Kidney epithelial cell (primary cell): ENCODE results near the gene PCED1A. TPM values are rescaled to one million over a fixed set of nuclear protein-coding genes. Genes with fewer than 3 reads are reported as not detected.
"Not testable (repeated sequence)": the region's sequence is repeated elsewhere in the genome, so short reads cannot be mapped to it uniquely, and the experiment has no call there.

Experiments used
- DNase-seq: peaks from one replicate; pipeline ENCODE4 v3.0.0-alpha.2; 2010; ENCODE audit warnings: low read depth
- H3K27me3 ChIP-seq: 2 replicates; pipeline ENCODE4 v1.6.0; 2011; ENCODE audit warnings: low read length; ENCODE audit not compliant: control insufficient read depth, insufficient read depth
- H3K36me3 ChIP-seq: 2 replicates; pipeline ENCODE4 v1.5.1; 2011; ENCODE audit warnings: low read length; ENCODE audit not compliant: control insufficient read depth, insufficient read depth
- H3K4me3 ChIP-seq: 2 replicates; pipeline ENCODE4 v1.5.1; 2011; ENCODE audit warnings: low read depth, mild to moderate bottlenecking, control low read depth, low read length
- CTCF ChIP-seq: IDR thresholded peaks from 2 replicates; pipeline ENCODE4 v1.5.1; 2011; ENCODE audit warnings: mild to moderate bottlenecking, moderate library complexity, low read length, control low read depth, inconsistent platforms; ENCODE audit not compliant: insufficient read depth, poor library complexity, severe bottlenecking
- total RNA-seq: library from RNA; depleted of rRNA; stranded (reverse); fragments of >200 nt; gene quantifications from 2 replicates; pipeline ENCODE4 v1.2.3, GENCODE V29; 2015

PCED1A gene
- total RNA-seq, 1 donor from 2014 or later, result 30.4 TPM

DNA sequence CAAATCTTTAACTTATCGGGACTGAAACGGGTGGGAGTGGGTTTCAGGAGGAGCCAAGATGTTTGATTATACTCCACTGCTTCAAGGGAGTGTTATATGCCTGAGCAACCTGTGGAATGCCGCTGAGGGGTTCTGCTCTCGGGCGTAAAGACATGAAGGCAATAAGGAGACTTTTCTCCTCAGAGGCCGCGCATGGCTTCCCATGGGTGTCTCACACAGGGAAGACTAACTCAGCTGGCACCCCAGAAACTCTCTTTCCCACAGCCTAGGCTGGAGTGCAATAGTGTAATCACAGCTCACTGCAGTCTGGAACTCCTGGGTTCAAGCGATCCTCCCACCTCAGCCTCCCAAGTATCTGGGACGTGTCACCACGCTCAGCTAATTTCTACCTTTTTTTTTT is 30.8 kb downstream of the PCED1A start:
- no peak for DNase-seq
- Histone ChIP-seq H3K36me3 (no peaks in the 10 kb centered on the region), H3K27me3 (peaks cover 23% of the 10 kb centered on the region), H3K4me3 (no peak overlapping the region)
- no peak for TF ChIP-seq CTCF

- H3K27me3 ChIP-seq, result peaks cover 35% of the 10 kb centered on the region
- not testable (repeated sequence) for H3K36me3 ChIP-seq, DNase-seq, H3K4me3 ChIP-seq
Observed at GRCh38 chr20:2807929-2808328, 32.5 kb downstream of the PCED1A start.

- Histone ChIP-seq H3K4me3 (no peak overlapping the region), H3K36me3 (no peaks in the 10 kb centered on the region), H3K27me3 (peaks cover 42% of the 10 kb centered on the region)
- no peak for DNase-seq
- no peak for TF ChIP-seq CTCF
Observed at GRCh38 chr20:2807019-2807418, 33.4 kb downstream of the PCED1A start.

DNA sequence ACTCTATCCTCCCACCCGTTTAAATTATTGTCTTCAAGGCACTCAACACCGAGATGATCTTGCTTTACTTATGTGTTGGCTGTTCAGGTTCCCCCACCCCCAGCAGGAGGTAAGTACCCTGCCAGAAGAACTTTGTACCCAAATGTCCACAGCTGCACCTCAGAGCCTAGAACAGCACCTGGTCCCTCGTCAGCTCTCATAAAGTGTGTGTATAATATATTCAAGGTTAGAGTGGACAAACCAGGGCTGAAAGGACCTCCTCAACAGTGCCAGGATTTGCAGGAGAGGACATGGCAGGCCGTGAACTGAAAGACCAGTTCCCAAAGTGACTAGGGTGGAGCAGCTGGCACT is 34.1 kb downstream of the PCED1A start:
- no peak for TF ChIP-seq CTCF

GRCh38 chr20:2805689-2806350 is 34.6 kb downstream of the PCED1A start:
- DNase-seq, result no peak
- no peak overlapping the region for H3K4me3 ChIP-seq
- H3K27me3 ChIP-seq, result peaks cover 51% of the 10 kb centered on the region
- H3K36me3 ChIP-seq, result no peaks in the 10 kb centered on the region
- no peak for TF ChIP-seq CTCF

More for the DNA sequence above, 34.1 kb downstream of the PCED1A start:
- Histone ChIP-seq H3K27me3 (peaks cover 46% of the 10 kb centered on the region), H3K4me3 (no peak overlapping the region), H3K36me3 (no peaks in the 10 kb centered on the region)
- no peak for DNase-seq

DNA sequence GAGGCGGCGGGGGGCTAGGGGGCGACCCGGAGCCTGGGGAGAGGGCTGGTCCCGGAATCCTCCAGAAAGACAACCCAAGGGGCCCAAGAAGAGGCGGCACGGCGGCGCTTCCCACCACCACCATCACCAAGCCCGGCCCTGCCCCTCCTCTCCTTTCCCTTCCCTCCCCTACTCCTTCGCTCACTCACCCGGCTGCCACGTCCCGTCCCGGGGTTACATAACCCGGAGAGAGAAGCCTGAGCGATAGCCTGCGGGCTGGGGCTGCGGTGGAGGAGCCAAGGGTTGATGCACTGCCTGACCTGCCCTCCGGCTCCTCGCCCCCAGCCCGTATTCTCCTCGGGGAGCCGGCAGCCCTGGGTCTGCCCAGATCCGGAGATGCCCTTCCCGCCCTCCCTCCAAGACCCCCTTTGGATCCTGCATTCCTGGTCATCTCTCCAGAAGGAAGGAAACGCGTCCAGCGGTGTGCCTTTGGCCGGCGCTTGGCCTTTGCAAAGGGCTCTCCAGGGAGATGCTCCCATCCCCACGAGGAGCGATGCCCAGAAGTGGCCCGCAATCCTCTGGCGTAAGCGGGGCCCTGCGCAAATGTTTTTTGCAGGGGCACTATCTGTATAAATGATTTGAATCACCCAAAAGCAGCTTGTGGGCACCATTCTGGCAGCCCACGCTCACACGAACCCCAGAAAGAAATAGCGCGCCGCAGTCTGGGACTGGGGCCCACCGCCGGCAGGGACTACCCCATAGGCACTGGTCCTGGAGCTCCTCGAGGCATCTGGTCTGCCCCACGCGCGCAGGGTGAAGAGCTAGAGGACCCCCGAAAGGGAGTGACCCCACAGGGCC is 35.4 kb downstream of the PCED1A start:
- DNase-seq, result no peak
- no peak for TF ChIP-seq CTCF
- H3K27me3 ChIP-seq, result peaks cover 57% of the 10 kb centered on the region

More for the DNA sequence above, 35.4 kb downstream of the PCED1A start:
- no peak overlapping the region for H3K4me3 ChIP-seq
- no peaks in the 10 kb centered on the region for H3K36me3 ChIP-seq
